ENCODE results near the gene SYNE3. TPM values are rescaled to one million over a fixed set of nuclear protein-coding genes. Genes with fewer than 3 reads are reported as not detected.
"Not testable (repeated sequence)": the region's sequence is repeated elsewhere in the genome, so short reads cannot be mapped to it uniquely, and the experiment has no call there.

SYNE3 gene
- total RNA-seq, 1 experiment from 2014 or later = 2.4 TPM

GRCh38 chr14:95510804-95511203, 5.6 kb downstream of the SYNE3 start:
- no peak for DNase-seq (ENCODE audit: low spot score)
- in situ Hi-C loops (cut with HindIII; ENCODE audit: low sequenced_read_pairs) = no loop called here

GRCh38 chr14:95510344-95510743, 6.1 kb downstream of the SYNE3 start:
- in situ Hi-C loops (cut with HindIII; ENCODE audit: low sequenced_read_pairs); DNase-seq (ENCODE audit: low spot score): not testable (repeated sequence)

- no peak for DNase-seq (ENCODE audit: low spot score)
- in situ Hi-C loops (cut with HindIII; ENCODE audit: low sequenced_read_pairs) = no loop called here
Observed at GRCh38 chr14:95509495-95509894, 7.0 kb downstream of the SYNE3 start.

- DNase-seq (ENCODE audit: low spot score) = no peak
- in situ Hi-C loops (cut with HindIII; ENCODE audit: low sequenced_read_pairs) = no loop called here
Observed at GRCh38 chr14:95508377-95508776, 8.1 kb downstream of the SYNE3 start.

- in situ Hi-C loops (cut with HindIII; ENCODE audit: low sequenced_read_pairs) = no loop called here
- DNase-seq (ENCODE audit: low spot score) = no peak
Observed at GRCh38 chr14:95507701-95508103, 8.7 kb downstream of the SYNE3 start.

- in situ Hi-C loops (cut with HindIII; ENCODE audit: low sequenced_read_pairs) = no loop called here
- DNase-seq (ENCODE audit: low spot score) = no peak
Observed at GRCh38 chr14:95507174-95507573, 9.3 kb downstream of the SYNE3 start.

- in situ Hi-C loops (cut with HindIII; ENCODE audit: low sequenced_read_pairs) = no loop called here
Observed at GRCh38 chr14:95505030-95505589, 11.3 kb downstream of the SYNE3 start.

GRCh38 chr14:95504135-95505029, 12.1 kb downstream of the SYNE3 start:
- no peak for DNase-seq (ENCODE audit: low spot score)
- in situ Hi-C loops (cut with HindIII; ENCODE audit: low sequenced_read_pairs) = no loop called here

More at GRCh38 chr14:95505030-95505589, 11.3 kb downstream of the SYNE3 start:
- no peak for DNase-seq (ENCODE audit: low spot score)

GRCh38 chr14:95503365-95504134, 12.9 kb downstream of the SYNE3 start:
- in situ Hi-C loops (cut with HindIII; ENCODE audit: low sequenced_read_pairs) = no loop called here
- no peak for DNase-seq (ENCODE audit: low spot score)

GRCh38 chr14:95502381-95502950, 14.0 kb downstream of the SYNE3 start:
- in situ Hi-C loops (cut with HindIII; ENCODE audit: low sequenced_read_pairs) = no loop called here
- no peak for DNase-seq (ENCODE audit: low spot score)

- no peak for DNase-seq (ENCODE audit: low spot score)
- in situ Hi-C loops (cut with HindIII; ENCODE audit: low sequenced_read_pairs) = no loop called here
Observed at GRCh38 chr14:95500772-95501401, 15.6 kb downstream of the SYNE3 start.

GRCh38 chr14:95500201-95500681, 16.2 kb downstream of the SYNE3 start:
- DNase-seq (ENCODE audit: low spot score) = no peak
- in situ Hi-C loops (cut with HindIII; ENCODE audit: low sequenced_read_pairs) = no loop called here

- no peak for DNase-seq (ENCODE audit: low spot score)
- in situ Hi-C loops (cut with HindIII; ENCODE audit: low sequenced_read_pairs) = no loop called here
Observed at GRCh38 chr14:95499354-95499750, 17.1 kb downstream of the SYNE3 start.

GRCh38 chr14:95498622-95499353, 17.7 kb downstream of the SYNE3 start:
- peak; percentile 42 for DNase-seq (ENCODE audit: low spot score)
- in situ Hi-C loops (cut with HindIII; ENCODE audit: low sequenced_read_pairs) = no loop called here

GRCh38 chr14:95497561-95498011, 18.9 kb downstream of the SYNE3 start:
- in situ Hi-C loops (cut with HindIII; ENCODE audit: low sequenced_read_pairs) = no loop called here
- DNase-seq (ENCODE audit: low spot score) = peak; percentile 90

- DNase-seq (ENCODE audit: low spot score) = no peak
- in situ Hi-C loops (cut with HindIII; ENCODE audit: low sequenced_read_pairs) = no loop called here
Observed at GRCh38 chr14:95496690-95497259, 19.7 kb downstream of the SYNE3 start.

- no peak for DNase-seq (ENCODE audit: low spot score)
- in situ Hi-C loops (cut with HindIII; ENCODE audit: low sequenced_read_pairs) = no loop called here
Observed at GRCh38 chr14:95496111-95496681, 20.3 kb downstream of the SYNE3 start.
